ENCODE data around the gene SLC25A12. TPM values are rescaled to one million over a fixed set of nuclear protein-coding genes. Genes with fewer than 3 reads are reported as not detected.
A peak's percentile ranks its signal among the peaks of the same experiment; 100 is the strongest.
"Not testable (repeated sequence)": the region's sequence is repeated elsewhere in the genome, so short reads cannot be mapped to it uniquely, and the experiment has no call there.

SLC25A12 gene
- total RNA-seq, 1 donor from 2014 or later: 0.98 TPM

- ATAC-seq (no peak), DNase-seq (ENCODE audit: low spot score) (no peak)
These were observed 58.7 kb downstream of the SLC25A12 start for GRCh38 chr2:171835386-171835785.

- DNase-seq (ENCODE audit: low spot score) (no peak), ATAC-seq (peak; percentile 81)
These were observed 59.8 kb downstream of the SLC25A12 start for GRCh38 chr2:171834286-171834685.

GRCh38 chr2:171832489-171832888 lies 61.6 kb downstream of the SLC25A12 start:
- ATAC-seq (no peak), DNase-seq (ENCODE audit: low spot score) (no peak)

GRCh38 chr2:171830039-171830438 lies 64.0 kb downstream of the SLC25A12 start:
- ATAC-seq: no peak
- DNase-seq (ENCODE audit: low spot score): no peak

GRCh38 chr2:171824086-171824485 lies 70.0 kb downstream of the SLC25A12 start:
- ATAC-seq: no peak
- no peak for DNase-seq (ENCODE audit: low spot score)

GRCh38 chr2:171822525-171823322 lies 71.3 kb downstream of the SLC25A12 start:
- DNase-seq (ENCODE audit: low spot score) (no peak), ATAC-seq (no peak)

GRCh38 chr2:171819453-171819852 lies 74.6 kb downstream of the SLC25A12 start:
- DNase-seq (ENCODE audit: low spot score) (no peak), ATAC-seq (no peak)

GRCh38 chr2:171814883-171815282 lies 79.2 kb downstream of the SLC25A12 start:
- DNase-seq (ENCODE audit: low spot score) (no peak), ATAC-seq (peak; percentile 64)

GRCh38 chr2:171814174-171814573 lies 79.9 kb downstream of the SLC25A12 start:
- ATAC-seq (peak; percentile 64), DNase-seq (ENCODE audit: low spot score) (no peak)

- ATAC-seq (no peak), DNase-seq (ENCODE audit: low spot score) (no peak)
These were observed 80.3 kb downstream of the SLC25A12 start for GRCh38 chr2:171813729-171814128.

- ATAC-seq (no peak), DNase-seq (ENCODE audit: low spot score) (no peak)
These were observed 80.9 kb downstream of the SLC25A12 start for GRCh38 chr2:171813126-171813525.

- no peak for DNase-seq (ENCODE audit: low spot score)
- ATAC-seq: peak; percentile 88
These were observed 82.8 kb downstream of the SLC25A12 start for GRCh38 chr2:171811245-171811628.

GRCh38 chr2:171810422-171811244 lies 83.4 kb downstream of the SLC25A12 start:
- DNase-seq (ENCODE audit: low spot score) (no peak), ATAC-seq (no peak)

- ATAC-seq; DNase-seq (ENCODE audit: low spot score): not testable (repeated sequence)
These were observed 85.2 kb downstream of the SLC25A12 start for GRCh38 chr2:171808885-171809284.

- no peak for DNase-seq (ENCODE audit: low spot score)
- ATAC-seq: peak; percentile 82
These were observed 86.1 kb downstream of the SLC25A12 start for GRCh38 chr2:171807831-171808393.

- no peak for DNase-seq (ENCODE audit: low spot score)
- ATAC-seq: no peak
These were observed 86.9 kb downstream of the SLC25A12 start for GRCh38 chr2:171807119-171807518.

GRCh38 chr2:171804456-171804855 lies 89.6 kb downstream of the SLC25A12 start:
- no peak for DNase-seq (ENCODE audit: low spot score)
- ATAC-seq: no peak

- ATAC-seq (no peak), DNase-seq (ENCODE audit: low spot score) (no peak)
These were observed 90.3 kb downstream of the SLC25A12 start for GRCh38 chr2:171803757-171804156.

- ATAC-seq: no peak
- no peak for DNase-seq (ENCODE audit: low spot score)
These were observed 93.4 kb downstream of the SLC25A12 start for GRCh38 chr2:171800639-171801038.

- ATAC-seq (peak; percentile 29), DNase-seq (ENCODE audit: low spot score) (no peak)
These were observed 95.8 kb downstream of the SLC25A12 start for GRCh38 chr2:171798156-171798820.

- ATAC-seq: no peak
- DNase-seq (ENCODE audit: low spot score): no peak
These were observed 99.1 kb downstream of the SLC25A12 start for GRCh38 chr2:171794918-171795317.
